Effector memory CD4-positive, alpha-beta T cell (primary cell): ENCODE data around the gene SERHL2.

Source experiments
- DNase-seq, 3 donors: peaks; one replicate each; pipeline ENCODE4 v3.0.0-alpha.2; 2020
- H3K27ac ChIP-seq: 2 replicates; pipeline ENCODE4 v1.7.0; 2013; ENCODE audit warnings: mild to moderate bottlenecking, low read length, moderate library complexity; ENCODE audit not compliant: insufficient read depth, poor library complexity, severe bottlenecking
- H3K27me3 ChIP-seq: replicated peaks from 2 replicates; pipeline ENCODE4 v1.7.0; 2013; ENCODE audit warnings: mild to moderate bottlenecking, low read length; ENCODE audit not compliant: insufficient read depth, control insufficient read depth, poor library complexity, severe bottlenecking
- H3K36me3 ChIP-seq: 2 replicates; pipeline ENCODE4 v1.7.0; 2013; ENCODE audit warnings: mild to moderate bottlenecking, low read length, moderate library complexity; ENCODE audit not compliant: control insufficient read depth, insufficient read depth
- H3K4me1 ChIP-seq: 2 replicates; pipeline ENCODE4 v1.7.0; 2013; ENCODE audit warnings: low read length, mild to moderate bottlenecking; ENCODE audit not compliant: control insufficient read depth, insufficient read depth, poor library complexity, severe bottlenecking
- H3K4me3 ChIP-seq: 2 replicates; pipeline ENCODE4 v1.7.0; 2013; ENCODE audit warnings: low read length, low read depth, mild to moderate bottlenecking; ENCODE audit not compliant: insufficient read depth, poor library complexity, severe bottlenecking
- H3K9me3 ChIP-seq: 2 replicates; pipeline ENCODE4 v1.7.0; 2013; ENCODE audit warnings: mild to moderate bottlenecking, low read length, moderate library complexity; ENCODE audit not compliant: control insufficient read depth

The SERHL2 gene

GRCh38 chr22:42622061-42622710, 68.4 kb downstream of the SERHL2 start:
- Histone ChIP-seq H3K4me3 (no peak overlapping the region), H3K36me3 (peaks cover 19% of the 10 kb centered on the region), H3K9me3 (no peaks in the 10 kb centered on the region), H3K4me1 (no peaks in the 10 kb centered on the region), H3K27me3 (no peaks in the 10 kb centered on the region), H3K27ac (no peak overlapping the region)
- DNase-seq, result no peak

- no peak overlapping the region for H3K27ac ChIP-seq
- H3K9me3 ChIP-seq, result no peaks in the 10 kb centered on the region
- no peaks in the 10 kb centered on the region for H3K27me3 ChIP-seq
- H3K4me1 ChIP-seq, result no peaks in the 10 kb centered on the region
- no peak overlapping the region for H3K4me3 ChIP-seq
- DNase-seq, result no peak
- peaks cover 31% of the 10 kb centered on the region for H3K36me3 ChIP-seq
Measured at GRCh38 chr22:42623301-42623751, 69.6 kb downstream of the SERHL2 start.
